GM12874 (cell line): ENCODE data around the gene OLFM3.

Source experiments
- TF ChIP-seq, protein P1 (sequence below): IDR thresholded peaks from 2 replicates; pipeline ENCODE4 v1.5.1; 2011; ENCODE audit warnings: low read depth, mild to moderate bottlenecking, control low read depth, low read length, moderate library complexity; ENCODE audit not compliant: insufficient read depth

OLFM3 gene

DNA sequence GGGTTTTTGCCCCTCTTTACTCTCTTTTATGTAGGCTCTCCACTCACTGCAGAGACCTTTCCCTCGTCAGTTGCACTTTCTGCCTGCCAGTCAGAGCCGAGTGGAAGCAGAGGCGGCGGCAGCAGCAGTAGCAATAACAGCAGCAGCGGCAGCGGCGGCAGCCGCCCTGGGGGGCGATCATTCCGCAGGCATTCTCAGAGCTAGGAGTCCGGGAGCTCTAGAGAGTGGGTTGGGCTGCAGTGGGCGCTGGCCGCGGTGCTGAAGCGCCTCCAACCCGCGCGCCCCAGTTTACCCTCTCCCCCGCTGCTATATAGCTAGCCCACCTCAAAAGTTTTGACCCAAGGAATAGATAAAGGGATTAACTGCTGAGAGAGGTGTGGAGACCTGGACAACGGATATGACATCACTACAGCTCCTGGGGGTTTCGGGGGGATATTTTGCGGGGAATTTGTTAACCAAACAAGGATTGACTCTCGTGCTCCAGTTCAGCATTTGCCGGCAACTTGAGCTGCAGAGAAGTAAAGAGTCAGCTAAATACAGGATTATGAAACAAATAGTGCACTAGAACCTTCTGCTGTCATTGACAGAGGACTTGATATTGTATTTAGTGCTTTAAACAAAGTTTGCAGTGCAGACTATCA is at the start of gene OLFM3:
Gene OLFM3, minus strand, starts transcription at position 102 of the 641 bp plus-strand sequence.
- TF ChIP-seq, protein P1, sequence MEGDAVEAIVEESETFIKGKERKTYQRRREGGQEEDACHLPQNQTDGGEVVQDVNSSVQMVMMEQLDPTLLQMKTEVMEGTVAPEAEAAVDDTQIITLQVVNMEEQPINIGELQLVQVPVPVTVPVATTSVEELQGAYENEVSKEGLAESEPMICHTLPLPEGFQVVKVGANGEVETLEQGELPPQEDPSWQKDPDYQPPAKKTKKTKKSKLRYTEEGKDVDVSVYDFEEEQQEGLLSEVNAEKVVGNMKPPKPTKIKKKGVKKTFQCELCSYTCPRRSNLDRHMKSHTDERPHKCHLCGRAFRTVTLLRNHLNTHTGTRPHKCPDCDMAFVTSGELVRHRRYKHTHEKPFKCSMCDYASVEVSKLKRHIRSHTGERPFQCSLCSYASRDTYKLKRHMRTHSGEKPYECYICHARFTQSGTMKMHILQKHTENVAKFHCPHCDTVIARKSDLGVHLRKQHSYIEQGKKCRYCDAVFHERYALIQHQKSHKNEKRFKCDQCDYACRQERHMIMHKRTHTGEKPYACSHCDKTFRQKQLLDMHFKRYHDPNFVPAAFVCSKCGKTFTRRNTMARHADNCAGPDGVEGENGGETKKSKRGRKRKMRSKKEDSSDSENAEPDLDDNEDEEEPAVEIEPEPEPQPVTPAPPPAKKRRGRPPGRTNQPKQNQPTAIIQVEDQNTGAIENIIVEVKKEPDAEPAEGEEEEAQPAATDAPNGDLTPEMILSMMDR = no peak

DNA sequence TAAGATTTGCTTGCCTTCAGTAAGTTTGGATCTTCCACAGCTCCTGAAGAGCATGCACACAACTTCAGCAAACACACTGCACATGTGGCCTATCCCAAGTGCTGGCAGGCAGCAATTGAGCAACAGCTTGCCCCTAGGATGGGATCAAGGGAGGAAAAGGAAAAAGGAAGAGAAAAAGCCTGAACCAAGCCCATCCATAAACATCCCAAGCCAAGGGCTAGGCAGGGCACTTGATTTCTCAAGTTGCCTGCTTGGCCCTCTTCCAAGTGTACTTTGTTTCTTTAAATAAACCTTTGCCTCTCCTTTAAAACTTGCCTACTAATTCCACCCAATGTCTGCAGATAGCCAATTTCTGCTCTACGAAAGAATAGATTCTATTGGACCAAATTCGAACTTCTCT is 49.0 kb upstream of the OLFM3 start:
- TF ChIP-seq, protein P1 = no peak

DNA sequence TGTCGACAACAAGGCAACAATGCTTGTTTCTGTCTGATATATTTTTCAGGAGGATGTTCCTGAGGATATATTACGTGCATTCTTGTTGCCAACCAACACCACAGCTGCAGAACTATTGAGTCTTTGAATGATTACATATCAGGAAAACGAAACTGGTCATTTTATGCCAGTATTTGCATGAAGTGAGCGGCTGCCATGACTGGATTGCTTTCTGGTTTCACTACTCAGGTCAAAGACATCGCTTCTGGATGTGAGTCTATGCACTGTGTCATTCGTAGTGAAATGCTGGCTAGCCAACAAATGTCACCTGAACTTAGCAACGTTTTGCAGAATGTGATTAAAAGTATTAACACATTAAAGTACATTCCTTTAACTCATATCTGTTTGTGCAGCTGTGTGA is 35.8 kb upstream of the OLFM3 start:
- TF ChIP-seq, protein P1 = no peak

DNA sequence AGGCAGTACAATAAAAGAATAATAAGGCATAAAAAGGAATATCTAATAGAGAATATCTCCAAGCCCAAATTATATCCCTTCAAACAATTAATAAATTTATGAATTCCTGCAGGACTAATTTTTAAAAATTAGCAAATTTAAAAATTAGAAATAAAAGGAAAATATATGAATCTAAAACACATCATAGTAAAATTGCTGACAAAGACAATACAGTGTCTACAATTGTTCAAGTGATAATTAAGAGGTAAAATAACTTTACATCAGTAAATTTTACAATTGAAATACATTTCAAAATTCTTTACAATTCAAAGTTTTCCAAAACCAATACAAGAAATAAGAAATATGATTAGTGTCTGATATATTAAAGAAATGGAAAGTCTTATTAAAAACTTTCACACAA is 22.8 kb upstream of the OLFM3 start:
- TF ChIP-seq, protein P1 = no peak

DNA sequence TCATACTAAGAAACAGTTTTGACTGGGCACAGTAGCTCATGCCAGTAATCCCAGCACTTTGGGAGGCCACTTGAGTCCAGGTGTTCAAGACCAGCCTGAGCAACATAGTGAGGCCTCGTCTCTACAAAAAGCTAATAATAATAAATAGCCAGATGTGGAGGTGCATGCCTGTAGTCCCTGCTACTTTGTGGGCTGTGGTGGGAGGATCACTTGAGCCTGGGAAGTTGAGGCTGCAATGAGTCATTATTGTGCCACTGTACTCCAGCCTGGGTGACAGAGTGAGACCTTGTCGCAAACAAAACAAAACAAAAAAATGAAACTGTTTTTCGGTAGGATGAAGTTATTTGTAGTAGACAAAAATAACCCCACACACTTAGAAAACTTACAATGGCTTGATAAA is 19.0 kb upstream of the OLFM3 start:
- TF ChIP-seq, protein P1 = no peak

DNA sequence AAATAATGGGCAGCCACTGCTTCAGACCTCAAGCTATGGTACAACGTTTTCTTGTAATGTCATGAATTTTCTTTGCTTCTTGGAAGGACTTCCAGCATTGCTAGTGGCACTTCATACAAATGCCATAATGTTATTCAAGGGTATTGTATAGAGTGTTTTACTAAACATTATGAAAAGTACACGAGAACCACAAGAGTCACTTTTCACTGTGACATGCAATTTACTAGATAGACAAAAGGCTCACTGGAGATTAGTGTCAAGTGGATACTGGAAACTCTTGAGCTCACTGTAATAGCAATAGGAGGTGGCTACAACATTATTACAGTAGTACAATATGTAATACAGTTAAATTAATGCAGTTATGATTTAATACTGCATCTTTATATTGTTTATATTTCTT is 5.3 kb upstream of the OLFM3 start:
- TF ChIP-seq, protein P1 = no peak

DNA sequence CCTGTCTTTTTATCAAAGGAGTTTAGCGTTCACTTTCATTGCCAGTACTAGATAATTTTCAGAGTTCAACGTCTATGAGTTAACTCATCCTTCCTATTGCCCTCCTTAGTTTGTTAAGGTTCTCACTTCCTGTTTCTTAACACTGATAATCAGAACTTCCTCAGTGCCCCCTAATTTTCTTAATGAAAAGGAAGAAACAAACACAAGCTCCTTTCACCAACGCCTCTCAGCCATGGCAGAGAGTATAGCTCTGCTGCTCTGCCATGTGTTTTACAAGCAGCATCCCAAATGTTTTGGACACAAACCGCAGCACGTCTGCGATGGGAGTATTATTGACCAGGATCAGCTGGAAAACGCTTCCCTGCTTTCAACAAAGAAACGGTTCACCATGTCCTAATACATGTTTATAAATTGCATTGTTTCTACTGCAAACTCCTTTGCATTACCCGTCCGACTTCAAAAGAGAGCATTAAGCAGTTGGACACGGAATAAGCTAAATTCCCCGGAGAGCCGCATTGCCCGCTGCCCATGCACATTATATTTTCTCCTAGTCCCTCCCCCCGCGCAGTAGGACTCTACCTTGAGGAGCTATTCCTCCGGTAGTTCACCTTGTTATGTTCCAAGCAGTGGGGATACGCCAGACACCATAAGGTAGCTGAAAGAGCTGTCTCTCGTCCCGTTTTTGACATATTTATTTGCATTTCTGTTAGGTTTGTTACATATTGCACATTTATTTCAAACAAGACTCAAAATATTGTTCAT is 561 bp downstream of the OLFM3 start:
- TF ChIP-seq, protein P1 = no peak
